Measurements from ENCODE around the gene FBXW12.
"Not testable (repeated sequence)": the region's sequence is repeated elsewhere in the genome, so short reads cannot be mapped to it uniquely, and the experiment has no call there.

The FBXW12 gene, protein sequence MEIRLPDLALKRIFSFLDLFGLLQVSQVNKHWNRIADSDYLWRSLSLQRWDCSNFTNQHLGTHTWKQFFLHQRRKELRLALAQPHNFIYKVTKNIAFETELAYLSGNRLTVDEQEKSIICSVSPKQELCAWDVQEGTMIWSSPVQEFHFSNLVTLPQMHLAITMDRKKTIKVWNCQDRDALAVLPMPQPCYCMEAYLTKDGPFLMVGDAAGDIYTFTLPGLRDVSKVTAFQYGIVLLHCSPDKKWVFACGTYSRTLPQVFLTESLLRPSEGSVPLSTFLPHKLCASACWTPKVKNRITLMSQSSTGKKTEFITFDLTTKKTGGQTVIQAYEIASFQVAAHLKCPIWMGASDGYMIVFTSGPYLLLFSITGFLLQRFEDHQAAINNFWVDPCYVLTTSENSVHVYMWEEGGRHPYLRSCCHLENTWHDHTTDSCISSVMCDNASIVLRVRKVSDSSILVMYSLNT

DNA sequence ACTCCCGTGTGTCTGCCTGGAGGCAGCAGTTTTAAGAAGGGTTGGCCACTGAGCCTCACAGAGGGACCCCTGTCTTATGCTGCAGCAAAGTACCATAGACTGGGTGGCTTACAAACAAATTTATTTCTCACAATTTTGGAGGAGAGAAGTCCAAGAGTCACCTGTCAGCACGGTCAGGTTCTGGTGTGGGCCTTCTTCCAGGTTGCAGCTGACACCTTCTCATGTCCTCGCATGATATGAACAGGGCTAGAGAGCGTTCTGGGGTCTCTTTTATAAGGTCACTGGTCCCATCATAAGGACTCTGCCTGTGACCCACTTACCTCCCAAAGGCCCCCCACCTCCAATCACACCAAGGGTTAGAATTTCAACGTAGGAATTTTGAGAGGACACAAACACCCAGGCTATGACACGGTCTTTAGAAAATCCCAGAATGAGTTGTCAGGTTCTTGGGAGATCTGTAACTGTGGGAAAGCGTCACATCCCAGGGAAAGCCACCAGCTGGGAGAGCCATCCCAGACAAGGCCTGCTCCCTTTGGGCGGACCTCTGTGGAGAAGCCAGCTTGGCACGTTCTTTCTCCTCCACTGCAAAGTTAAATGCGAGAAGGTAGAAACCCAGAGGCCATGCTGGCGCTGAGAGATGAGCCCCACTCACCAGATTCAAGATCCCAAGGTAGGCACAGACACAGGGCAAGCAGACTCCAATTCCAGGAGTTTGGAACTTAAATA is at the start of gene FBXW12:
Gene FBXW12 (plus strand): TSS at position 569 of the 726 bp plus-strand sequence. CDS start 549 bp downstream, outside the sequence.
- DNase-seq (ENCODE audit: low spot score): no peak
- TF ChIP-seq, protein P1, sequence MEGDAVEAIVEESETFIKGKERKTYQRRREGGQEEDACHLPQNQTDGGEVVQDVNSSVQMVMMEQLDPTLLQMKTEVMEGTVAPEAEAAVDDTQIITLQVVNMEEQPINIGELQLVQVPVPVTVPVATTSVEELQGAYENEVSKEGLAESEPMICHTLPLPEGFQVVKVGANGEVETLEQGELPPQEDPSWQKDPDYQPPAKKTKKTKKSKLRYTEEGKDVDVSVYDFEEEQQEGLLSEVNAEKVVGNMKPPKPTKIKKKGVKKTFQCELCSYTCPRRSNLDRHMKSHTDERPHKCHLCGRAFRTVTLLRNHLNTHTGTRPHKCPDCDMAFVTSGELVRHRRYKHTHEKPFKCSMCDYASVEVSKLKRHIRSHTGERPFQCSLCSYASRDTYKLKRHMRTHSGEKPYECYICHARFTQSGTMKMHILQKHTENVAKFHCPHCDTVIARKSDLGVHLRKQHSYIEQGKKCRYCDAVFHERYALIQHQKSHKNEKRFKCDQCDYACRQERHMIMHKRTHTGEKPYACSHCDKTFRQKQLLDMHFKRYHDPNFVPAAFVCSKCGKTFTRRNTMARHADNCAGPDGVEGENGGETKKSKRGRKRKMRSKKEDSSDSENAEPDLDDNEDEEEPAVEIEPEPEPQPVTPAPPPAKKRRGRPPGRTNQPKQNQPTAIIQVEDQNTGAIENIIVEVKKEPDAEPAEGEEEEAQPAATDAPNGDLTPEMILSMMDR (IDR thresholded peaks at IDR 0.05; ENCODE audit: borderline replicate concordance, control extremely low read depth, extremely low read depth, insufficient read depth, missing control alignments): no peak
- in situ Hi-C loops (cut with MboI; ENCODE audit: low sequenced_read_pairs, unreplicated experiment): no loop called here

DNA sequence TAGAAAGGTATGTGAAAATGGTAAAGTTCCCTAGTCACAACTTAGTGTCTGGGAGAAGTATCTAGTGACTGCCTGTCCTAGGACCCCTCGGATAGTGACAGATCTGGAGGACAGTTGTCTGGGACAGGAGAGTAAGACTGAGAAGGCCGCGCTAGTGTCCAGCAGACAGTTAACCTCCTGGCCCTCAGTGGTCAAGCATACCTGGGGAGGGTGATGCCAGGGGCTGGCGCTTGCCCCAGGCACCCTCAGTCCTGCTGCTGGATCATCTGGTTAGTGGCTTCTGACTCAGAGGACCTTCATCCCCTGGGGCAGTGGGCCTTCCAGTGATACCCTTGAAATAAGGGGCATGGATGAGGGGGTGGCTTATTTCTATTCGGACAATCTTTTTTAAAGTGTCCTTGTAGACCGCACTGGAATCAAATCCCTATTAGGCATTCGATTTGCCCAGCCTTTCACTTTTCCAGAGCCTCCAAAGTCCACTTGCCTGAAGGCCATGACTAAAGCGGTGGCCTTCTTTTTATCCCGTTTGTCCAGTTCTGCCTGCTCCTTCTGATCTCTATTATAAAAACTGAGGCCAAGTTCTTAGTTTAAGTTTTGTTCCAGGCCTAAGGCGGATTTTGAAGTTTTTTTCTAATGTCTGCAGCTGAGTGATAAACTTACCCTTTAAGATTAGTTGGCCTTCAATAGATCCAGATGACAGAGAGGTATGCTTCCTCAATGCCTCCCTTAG is 40.1 kb upstream of the FBXW12 start:
- in situ Hi-C loops (cut with MboI; ENCODE audit: low sequenced_read_pairs, unreplicated experiment); DNase-seq (ENCODE audit: low spot score): not testable (repeated sequence)

DNA sequence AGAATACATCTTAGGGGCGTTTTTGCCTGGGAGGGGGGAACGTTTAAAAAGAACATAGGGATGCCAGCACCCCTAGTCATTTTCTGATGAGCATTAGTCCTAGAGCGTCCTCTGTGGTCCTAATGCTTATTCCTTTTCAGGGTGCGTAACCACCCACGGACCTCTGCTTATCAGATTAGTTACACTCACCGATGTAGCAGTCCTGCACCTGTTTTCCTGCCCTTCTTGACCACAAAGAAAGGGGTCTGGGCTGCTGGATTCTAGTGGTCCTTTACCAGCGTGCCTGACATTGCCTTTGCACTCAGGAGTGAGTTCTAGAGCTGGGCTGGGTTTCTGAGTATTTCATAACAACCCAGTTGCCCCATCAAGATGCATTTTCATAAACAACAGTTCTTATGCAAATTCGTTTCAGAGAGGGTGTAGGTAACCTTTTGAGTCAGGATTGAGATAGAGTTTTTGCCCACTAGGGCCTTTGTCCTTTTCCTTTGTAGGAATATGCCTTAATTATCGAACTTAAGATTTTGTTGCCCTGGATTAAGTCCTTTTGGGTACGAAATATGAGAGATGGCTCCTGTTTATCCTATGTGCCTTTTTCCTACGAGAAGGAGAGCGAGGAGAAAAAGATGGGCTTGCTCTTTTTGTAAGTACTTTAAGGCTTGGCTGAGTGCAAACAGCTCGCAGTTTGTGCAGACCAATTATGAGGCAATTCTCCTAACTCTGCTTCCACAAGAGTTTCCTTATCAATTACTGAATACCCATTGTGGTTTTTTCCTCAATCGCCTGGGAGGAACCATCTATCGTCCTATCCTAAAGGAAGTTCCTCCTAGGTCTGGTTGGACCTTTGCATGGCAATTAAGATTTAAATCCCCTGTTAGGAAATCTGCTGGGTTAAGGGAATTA is 38.4 kb upstream of the FBXW12 start, which contains the start of gene SPINK8:
Gene SPINK8 (minus strand): TSS at position 316 of the 900 bp plus-strand sequence. CDS start 5,320 bp downstream, outside the sequence.
- DNase-seq (ENCODE audit: low spot score); in situ Hi-C loops (cut with MboI; ENCODE audit: low sequenced_read_pairs, unreplicated experiment): not testable (repeated sequence)

DNA sequence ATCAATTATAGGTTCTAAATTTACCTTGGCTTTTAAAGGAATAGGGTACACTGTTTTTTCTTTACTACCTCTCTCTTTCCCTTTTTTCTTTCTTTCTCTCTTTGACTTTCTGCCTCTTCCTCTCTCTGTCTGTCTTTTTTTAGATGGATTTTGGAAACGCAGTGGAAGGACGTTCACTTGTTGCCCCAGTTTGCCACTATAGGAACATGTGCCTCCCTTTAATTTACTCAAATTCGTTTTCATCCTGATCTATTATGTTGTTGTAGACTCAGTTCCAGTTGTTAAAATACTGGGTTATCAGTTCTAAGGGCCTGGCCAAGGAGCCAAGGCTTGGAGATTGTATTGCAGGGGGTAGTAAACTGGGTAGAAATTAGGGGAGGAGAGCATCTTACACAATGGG is 37.4 kb upstream of the FBXW12 start:
- TF ChIP-seq, protein P1 (IDR thresholded peaks at IDR 0.05; ENCODE audit: borderline replicate concordance, control extremely low read depth, extremely low read depth, insufficient read depth, missing control alignments): no peak
- in situ Hi-C loops (cut with MboI; ENCODE audit: low sequenced_read_pairs, unreplicated experiment): no loop called here

DNA sequence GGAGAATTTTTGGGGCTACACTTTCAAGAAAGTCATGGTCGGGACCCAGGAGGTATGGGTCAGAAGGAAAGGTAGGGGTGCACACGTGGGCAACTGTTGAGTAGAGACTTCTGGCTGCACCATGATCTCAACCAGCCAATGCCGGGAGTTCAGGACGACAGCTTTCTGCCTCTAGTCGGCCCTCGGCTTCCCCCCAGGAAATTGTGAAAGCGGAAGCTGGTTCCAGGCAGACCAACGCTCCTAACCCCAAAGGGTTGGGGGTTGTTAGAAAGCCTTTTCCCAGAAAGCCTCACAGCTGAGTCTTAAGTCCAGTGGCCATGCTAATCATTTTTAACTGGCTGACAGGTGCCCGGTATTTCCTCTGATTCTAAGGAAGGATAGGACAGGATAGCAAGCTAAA is 36.7 kb upstream of the FBXW12 start:
- in situ Hi-C loops (cut with MboI; ENCODE audit: low sequenced_read_pairs, unreplicated experiment); DNase-seq (ENCODE audit: low spot score): not testable (repeated sequence)

More for the DNA sequence above, 37.4 kb upstream of the FBXW12 start:
- no peak for DNase-seq (ENCODE audit: low spot score)

DNA sequence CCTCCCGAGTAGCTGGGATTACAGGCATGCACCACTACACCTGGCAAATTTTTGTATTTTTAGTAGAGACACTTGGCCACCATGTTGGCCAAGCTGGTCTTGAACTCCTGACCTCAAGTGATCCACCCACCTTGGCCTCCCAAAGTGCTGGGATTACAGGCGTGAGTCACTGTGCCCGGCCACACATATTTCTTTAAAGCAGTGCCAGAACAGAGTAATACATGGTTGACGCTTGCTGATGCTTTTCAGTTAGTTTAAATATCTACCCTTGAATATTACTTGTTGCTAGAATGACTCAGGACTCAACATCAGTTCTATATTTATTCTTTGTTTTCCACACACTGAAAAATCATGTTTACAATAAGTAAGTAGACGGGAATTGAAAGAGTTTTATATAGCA is 34.5 kb upstream of the FBXW12 start:
- in situ Hi-C loops (cut with MboI; ENCODE audit: low sequenced_read_pairs, unreplicated experiment); DNase-seq (ENCODE audit: low spot score): not testable (repeated sequence)

DNA sequence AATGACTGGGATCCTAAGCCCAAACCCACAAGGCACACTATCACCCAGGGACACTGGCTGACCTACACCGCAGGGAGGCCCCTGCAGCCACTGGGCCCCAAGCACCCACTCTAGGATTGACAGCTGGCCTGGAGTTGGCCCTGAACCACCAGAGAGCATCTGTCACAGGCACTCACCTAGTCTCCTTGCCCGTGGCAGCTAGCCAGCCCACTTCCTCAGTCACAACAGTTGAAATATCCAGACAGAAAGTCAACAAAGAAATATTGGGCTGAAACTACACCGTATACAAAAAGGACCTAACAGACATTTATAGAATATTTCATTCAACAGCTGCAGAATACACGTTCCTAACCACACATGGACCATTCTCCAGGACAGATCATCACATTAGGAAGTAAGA is 33.4 kb upstream of the FBXW12 start:
- in situ Hi-C loops (cut with MboI; ENCODE audit: low sequenced_read_pairs, unreplicated experiment): no loop called here
- TF ChIP-seq, protein P1 (IDR thresholded peaks at IDR 0.05; ENCODE audit: borderline replicate concordance, control extremely low read depth, extremely low read depth, insufficient read depth, missing control alignments): no peak

DNA sequence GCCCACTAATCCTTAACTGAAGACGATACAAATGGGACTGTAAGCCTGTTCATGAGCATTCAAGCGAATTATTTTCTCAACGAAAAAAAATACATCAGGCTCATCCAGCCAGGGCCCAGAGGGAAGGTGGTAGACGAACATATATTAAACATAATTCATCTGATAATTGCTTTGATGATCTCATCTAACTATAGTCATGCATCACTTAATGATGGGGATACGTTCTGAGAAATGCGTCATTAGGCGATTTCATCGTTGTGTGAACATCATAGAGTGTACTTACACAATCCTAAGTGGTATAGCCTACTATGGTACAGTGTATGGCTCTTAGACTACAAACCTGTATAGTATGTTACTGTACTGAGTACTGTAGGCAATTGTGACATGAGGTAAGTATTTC is 28.6 kb upstream of the FBXW12 start:
- TF ChIP-seq, protein P1 (IDR thresholded peaks at IDR 0.05; ENCODE audit: borderline replicate concordance, control extremely low read depth, extremely low read depth, insufficient read depth, missing control alignments): no peak
- DNase-seq (ENCODE audit: low spot score): no peak
- in situ Hi-C loops (cut with MboI; ENCODE audit: low sequenced_read_pairs, unreplicated experiment): no loop called here

More for the DNA sequence above, 33.4 kb upstream of the FBXW12 start:
- DNase-seq (ENCODE audit: low spot score): no peak

All from GM13976 (cell line).